Measurements from ENCODE around the gene C11orf24.
"Not testable (repeated sequence)": the region's sequence is repeated elsewhere in the genome, so short reads cannot be mapped to it uniquely, and the experiment has no call there.

The C11orf24 gene
- total RNA-seq = 6.0 to 26.1 (median 13.3) reads per million in 3 experiments

DNA sequence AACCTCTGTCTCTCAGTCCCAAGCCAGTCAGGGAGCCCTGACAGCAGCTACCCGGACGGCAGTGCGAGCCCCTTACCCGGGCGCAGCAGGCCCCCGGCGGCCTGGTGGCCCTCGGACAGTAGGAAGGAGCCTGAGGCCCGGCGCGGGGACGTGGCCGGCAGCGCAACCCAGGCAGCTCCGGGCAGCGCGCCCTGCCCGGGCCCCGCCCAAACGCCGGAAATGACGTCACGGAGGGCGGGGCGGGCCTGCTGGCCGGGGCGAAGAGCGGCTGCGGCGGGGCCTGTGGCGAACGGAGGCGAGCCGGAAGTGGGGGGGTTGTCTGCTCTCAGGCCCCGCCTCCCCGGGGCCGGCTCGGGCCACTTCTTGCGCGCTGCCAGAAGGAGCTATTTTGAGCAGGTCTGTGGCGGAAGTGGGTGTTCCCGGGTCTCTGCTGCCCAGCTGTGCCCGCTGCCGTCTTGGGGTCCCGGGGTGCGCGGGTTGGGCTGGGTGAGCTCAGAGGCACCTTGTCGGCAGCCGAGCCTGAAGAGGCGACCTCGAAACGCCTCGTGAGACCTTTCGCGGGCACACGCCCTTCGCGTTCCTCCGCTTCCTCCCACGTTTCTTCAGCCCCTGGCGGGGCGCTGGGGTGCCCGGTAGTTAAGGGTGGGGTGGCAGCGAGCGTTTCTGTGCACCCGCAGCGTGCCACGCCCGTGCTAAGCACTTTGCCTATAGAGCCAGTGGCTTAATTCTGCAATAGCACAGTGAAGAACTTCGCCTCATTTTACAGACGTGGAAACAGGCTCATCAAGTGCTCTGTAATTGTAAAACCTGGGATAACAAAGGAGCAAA is at the start of gene C11orf24:
TSS of gene C11orf24 (minus strand) at position 193 of the 828 bp plus-strand sequence. CDS start 8,206 bp downstream, outside the sequence.
- peak; percentile 92 for DNase-seq

DNA sequence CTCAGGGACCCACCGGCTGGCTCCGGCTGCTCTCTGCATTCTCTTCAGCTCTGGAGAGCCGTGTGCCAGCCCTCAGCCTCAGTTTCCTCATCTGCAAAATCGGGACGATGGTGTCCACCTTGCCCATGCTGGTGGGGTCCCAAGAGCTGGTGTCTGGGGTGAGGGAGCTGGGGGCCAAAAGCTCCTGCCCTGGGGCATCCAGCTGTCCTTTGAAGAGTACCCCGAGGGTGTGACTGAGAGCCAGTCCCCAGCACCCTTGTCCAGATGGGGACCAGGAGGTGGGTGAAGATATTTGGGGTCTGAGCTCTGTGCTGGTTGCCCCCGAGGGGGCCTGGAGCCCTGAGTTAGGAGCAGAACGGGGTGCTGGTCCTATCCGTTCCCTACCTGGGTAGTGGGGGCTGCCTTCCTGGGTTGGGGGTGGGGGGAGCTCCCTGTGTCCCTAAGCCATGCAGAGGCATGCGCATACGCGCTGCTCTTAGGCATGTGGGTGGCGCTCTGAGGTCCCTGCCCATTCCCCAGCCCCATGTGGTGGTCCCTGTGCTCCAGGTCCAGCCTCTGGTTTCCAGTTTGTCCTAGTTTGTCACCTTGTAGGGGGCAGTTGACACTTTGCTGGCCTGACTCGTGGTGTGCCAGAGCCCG is 45.5 kb upstream of the C11orf24 start:
- DNase-seq = no peak

DNA sequence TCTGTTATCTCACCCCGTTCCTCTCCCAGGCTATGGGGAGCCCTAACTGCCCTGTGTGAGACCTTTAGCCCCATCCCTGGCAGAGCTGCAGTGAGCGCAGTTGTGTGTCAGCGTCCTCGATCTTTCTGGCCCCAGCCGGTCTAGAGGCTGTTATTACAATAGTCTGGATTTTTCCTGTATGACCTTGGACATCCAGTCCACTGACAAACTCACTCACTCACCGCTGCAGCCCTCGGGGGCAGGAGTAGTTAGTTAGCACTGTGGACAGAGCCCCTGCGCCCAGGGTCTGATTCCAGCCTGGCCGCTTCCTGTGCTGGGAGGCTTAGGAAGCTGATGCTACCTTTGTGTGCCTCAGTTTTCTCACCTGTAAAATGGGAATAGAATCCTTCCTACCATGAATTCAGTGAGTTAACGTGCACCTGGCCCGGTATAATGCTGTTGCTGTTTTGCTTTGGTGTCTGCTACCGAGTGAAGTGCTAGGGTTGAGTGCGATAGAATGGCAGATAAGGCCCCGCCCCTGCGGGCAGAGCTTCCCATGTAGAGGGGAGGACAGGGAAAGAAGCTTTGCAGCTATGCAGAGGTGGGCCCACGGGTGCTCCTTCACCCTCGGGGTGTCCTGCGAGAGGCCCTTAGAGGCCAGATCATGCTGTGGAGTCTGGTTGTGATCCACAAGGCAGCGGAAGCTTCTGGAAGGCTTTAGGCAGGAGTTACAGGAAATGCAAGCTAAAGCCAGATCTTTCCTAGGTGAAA is 43.6 kb upstream of the C11orf24 start:
- no peak for DNase-seq

DNA sequence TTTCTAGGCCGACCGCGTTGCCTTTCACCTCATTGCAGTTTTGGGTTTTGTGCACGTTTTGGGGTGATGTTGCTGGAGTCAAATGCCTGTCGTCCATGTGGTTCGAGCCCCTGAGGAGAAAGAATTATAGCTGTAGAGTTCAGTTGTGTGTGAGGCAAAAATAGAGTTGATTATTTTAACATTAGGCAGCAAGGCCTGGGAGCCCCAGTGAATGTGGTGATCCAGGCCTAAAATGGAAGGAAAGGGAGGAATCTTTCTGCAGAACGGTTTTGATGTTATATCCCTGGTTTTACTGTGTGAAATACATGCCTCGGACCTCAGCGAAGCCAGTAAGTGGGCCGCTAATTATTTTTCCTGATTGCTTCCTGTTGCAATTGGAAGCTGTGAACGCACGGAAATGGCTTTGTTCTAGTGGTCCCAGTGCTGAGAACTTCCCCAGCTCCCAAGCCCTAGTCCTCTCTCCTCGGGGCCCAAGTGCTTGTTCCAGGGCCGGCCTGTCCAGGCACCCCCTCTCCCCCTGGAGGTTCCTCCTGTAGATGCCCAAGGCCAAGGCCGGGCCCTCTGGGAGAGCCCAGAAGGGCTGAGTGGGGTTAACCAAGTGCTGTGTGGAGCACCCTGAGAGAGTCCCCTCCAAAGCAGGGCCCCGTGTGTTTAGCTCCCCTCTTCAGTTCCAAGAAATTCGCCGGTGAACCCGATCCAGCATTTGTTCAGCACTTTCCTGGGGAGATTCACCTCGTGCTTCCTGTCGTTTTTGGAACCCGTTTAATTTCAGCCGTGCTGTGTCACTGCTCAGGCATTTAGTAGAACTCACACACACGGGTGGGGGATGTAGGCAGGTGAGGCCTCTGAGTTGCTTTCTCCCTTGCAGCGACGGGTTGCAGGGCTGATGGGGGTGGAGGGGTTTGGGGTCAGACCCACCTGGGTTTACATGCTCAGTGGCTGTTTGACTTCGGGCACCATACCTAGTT is 42.7 kb upstream of the C11orf24 start:
- DNase-seq = no peak

DNA sequence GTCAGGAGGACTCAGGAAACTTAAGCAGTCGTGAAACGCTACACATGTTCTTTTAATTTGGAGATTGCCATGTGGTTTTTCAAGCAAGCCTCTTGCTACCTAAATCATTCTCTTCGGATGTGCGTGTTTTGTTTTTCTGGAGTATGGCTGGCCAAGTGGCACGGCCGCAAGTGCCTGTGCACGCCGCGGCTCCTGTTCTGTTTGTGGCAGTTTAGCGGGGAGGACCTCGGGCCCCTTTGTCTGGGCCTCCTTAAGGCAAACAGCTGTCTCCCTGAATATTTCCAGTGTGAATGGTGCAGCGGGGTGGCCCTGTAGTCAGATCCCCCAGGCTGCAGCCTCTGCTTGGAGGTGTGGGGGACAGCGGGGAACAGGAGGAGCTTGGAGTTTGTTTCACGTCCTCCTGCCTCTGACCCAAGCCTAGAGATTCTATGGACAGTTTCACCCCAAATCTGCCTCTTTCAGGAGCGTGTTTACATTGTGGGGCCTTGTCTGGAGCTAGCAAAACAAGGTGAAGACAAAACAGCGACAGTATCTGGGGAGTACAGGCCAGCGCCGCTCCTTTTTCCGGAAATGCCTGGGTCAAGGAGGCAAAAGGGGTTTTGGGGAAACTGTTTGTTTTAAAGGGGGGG is 41.9 kb upstream of the C11orf24 start:
- DNase-seq = no peak

DNA sequence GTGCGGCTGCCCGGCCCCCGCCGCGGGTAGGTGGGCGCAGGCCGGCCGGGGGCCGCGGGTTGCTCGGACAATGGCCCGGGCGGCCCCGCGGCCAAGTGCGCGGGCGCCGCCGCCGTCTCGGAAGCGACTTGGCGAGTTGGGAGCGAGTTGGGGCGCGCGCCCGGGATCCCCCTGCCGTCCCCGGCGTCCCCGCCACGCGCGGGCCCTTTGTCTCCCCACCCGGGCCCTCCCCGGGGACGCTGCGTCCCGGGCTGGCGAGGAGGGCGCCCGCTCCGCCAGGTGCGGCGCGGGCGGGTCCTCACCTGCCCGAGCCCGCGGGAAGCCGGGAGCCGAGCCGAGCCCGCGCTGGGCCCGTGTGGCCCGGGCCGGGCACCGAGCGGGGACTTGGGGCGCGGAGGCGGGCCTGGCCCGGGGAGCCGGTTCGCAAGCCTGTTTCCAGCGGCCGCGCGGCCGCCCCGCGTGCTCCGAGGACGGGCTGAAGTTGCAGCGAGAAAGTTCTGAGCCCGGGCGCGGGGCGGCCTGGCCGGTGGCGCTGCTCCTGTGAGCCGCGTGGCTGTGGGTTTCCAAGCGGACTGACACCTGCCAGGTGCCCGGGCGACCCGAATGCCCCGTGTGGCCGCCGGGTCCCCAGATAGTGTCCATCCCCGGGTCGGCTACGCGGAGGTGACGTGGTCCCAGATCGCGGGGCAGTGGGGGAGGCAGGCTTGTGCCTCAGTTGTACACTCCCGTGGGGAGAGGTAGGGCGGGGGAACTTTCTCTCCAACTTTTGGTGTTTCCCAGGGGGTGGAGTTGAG is 41.2 kb upstream of the C11orf24 start:
- no peak for DNase-seq

DNA sequence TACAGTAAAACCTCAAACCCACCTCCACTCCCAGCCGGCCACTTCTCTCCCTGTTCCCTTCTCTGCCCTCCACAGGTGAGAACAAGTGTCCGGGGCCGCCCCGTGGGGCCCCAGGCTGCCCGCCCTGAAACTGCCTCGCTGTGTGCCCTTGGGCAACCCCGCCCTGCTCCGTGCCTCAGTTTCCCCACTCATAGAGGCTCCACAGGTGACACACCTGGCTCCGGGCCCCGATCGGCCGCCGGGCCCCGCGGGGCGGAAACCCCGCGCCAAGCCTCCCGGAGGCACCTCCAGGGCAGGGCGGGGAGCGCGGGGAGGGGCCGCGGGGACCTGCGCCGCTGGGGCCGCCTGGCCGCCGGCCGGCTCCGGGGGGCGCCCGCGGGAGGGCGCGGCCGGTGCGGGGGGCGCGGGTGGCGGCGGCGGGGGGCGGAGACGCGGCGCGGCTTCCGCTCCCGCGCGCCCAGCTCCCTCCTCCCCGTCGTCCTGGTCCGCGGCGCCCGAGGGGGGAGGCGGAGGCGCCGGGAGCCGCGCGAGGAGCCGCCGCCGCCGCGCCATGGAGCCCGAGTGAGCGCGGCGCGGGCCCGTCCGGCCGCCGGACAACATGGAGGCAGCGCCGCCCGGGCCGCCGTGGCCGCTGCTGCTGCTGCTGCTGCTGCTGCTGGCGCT is 40.5 kb upstream of the C11orf24 start, which contains the start of gene LRP5:
TSS of gene LRP5 (plus strand) at position 475 of the 663 bp plus-strand sequence. CDS start at position 599, 124 bp downstream.
- no peak for DNase-seq

DNA sequence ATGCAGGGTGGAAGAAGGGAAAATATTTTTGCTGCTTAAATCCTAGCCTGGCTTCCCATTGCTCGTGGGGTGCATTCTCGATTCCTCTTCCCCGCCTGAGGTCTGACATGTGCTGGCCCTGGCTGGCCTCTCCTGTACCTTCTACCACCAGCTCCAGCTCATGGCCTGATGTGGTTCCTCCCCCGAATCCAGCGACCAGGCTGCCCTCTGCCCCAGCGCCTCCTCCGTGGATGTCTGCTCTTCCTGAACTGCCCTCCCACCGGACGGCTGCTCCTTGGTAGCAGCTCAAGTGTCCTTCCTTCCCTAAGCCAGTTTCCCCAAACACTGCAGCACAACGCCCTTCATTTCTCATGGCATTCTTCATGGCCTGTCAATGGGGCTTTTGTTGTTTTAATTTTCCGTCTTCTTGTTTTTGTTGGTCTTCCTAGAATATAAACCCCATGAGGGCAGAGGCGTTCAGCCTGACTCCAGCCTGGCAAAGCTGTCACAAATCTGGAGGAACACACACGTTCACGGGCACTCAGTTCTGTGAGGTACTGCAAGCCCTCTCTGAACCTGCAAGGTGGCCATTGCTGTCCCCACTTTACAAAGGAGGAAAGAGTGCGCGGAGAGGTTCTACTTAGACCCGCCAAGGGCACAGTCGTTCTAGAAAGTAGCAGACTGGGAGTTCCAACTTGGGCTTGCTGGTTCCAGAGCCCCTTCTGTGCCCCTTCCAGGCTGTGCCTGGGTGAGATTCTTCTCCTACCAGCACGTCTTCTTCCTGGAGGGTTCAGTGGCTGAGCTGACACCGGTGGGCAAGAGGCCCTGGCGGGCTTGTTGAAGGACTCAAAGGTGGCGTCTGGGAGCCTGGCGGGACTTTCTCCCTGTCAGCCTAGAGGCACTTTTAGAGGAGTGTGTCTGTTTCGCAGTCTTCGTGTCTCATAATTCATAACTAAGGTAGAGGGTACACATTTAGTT is 39.7 kb upstream of the C11orf24 start:
- no peak for DNase-seq

DNA sequence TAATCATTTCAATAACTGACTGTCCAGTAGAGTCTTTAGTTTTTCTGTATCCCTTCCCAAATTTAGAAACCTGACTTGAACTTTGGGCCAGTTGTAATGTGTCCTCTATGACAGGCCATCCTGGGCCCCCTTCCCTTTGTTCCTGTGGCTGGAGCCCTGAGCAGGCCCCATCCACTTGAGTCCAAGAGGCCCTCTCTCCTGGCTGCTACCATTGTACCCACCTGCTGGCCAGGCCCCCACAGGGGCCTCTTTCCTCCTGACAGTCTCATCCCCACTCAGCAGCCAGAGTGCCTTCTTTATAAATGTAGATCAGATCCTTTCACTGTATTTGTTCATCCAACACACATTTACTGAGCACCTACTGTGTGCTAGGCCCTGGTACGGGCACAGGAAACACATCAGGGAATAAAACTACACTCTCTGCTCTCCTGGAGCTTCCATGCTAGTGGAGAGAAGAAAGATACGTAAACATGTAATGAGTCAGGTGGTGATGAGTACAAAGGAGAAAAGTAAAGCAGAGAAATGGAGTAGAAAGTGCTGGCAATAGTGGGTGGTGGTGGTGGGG is 37.9 kb upstream of the C11orf24 start:
- no peak for DNase-seq

DNA sequence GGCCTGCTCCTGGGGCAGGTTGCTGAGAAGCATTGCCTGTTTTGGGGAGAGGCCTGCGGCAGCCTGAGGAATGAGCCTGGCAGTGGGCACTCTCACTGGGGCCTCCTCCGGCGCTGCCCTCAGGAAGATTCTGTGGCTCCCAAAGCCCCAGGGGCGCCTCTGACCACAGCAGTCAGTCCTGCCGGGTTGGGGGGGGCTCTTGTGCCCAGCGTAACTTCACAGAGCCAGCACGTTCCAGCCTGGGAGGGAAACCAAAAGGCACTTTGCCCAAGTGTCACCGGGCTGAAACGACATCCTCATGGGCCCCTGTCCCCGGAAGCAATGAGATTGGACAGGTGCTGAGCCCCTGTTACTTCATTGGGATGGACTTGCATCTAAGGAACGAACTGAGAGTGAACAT is 36.3 kb upstream of the C11orf24 start:
- no peak for DNase-seq

DNA sequence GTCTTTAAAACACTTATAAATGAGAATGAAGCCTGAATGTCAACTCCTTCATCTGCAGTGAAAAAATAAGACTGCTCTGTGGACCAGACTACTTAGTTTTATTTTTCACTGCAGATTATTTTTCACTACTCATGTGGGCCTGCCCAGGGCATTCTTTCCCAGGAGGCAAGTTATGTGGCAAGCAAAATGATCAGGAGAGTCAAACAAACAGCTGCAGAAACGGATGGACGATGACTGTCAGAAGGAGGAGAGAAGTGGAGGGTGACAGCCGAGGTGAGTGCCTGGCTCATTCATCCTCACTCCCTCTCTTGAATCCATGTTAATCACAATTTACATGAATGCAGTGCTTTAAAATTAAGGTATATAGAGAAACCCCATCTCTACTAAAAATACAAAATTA is 34.9 kb upstream of the C11orf24 start:
- no peak for DNase-seq

DNA sequence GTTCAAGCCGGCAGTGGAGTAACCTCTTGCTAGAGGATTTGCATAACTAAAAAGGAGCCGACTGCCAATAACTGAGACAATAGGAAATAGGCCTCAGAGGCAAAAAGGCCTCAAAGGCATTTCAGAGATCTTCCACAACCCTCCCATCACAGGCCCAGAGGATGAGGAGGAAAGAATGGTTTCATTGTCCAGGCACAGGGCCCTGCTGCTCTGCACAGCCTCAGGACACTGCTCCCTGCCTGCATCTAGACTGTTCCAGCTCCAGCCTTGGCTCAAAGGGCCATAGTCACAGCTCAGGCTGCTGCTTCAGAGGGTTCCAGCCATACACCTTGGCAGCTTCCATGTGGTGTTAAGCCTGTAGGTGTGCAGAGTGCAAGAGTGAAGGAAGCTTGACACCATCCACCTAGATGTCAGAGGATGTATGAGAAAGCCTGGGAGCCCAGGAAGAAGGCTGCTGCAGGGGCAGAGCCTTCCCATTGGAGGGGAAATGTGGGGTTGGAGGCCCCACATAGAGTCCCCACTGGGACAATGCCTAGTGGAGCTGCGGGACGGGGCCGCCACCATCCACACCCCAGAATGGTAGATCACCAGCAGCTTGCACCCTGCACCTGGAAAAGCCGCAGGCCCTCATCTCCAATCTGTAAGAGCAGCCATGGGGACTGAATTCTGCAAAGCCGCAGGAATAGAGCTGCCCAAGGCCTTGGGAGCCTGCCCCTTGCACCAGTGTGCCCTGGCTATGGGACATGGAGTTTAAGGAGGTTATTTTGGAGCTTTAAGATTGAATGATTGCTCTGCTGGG is 32.4 kb upstream of the C11orf24 start:
- DNase-seq = no peak

DNA sequence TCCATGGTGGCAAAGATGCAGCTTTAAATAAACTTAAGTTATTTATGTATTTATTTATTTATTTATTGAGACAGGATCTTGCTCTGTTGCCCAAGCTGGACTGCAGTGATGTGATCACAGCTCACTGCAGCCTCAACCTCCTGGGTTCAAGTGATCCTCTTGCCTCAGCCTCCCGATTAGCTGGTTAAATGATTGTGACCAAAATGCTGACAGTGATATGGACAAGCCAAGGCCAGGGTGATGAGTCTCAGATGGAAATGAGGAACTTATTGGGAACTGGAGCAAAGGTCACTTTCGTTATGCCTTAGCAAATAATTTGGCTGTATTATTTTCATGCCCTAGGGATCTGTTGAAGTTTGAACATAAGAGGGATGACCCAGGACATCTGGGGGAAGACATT is 31.3 kb upstream of the C11orf24 start:
- DNase-seq = no peak

DNA sequence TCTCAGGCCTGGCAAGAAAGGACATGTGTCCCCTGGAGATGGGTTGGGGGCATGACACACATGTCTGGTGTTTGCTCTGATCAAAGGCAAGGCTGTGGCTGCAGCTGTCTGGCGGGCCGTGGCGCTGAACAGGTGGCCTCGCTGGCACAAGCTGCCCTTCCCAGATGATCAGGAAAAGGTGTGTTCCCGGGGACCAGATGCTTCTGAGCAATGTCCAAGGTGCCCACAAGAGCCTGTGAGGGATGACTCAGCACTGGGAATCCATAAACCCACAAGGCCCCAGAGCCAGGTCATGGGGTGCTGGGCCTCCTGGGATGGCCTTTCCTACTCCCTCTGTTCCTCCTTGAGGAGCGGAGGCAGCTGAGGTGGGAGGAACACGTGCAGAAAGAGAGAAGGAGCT is 30.9 kb upstream of the C11orf24 start:
- no peak for DNase-seq

DNA sequence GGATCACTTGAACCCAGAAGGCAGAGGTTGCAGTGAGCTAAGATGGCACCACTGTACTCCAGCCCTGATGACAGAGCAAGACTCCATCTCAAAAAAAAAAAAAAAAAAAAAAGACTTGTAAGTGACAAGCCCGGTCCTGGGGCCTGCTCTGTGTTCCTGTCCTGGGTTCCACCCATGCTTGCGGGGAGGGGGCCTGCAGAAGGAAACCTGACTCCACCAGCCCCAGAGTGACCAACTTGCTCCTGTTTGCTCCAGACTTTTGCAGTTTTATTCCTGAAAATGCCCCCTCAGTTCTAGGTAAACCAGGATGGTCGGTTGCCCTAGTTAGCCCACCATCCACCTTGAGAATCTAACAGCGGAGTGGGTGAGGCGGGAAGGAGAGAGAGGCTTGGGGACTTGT is 30.5 kb upstream of the C11orf24 start:
- no peak for DNase-seq

DNA sequence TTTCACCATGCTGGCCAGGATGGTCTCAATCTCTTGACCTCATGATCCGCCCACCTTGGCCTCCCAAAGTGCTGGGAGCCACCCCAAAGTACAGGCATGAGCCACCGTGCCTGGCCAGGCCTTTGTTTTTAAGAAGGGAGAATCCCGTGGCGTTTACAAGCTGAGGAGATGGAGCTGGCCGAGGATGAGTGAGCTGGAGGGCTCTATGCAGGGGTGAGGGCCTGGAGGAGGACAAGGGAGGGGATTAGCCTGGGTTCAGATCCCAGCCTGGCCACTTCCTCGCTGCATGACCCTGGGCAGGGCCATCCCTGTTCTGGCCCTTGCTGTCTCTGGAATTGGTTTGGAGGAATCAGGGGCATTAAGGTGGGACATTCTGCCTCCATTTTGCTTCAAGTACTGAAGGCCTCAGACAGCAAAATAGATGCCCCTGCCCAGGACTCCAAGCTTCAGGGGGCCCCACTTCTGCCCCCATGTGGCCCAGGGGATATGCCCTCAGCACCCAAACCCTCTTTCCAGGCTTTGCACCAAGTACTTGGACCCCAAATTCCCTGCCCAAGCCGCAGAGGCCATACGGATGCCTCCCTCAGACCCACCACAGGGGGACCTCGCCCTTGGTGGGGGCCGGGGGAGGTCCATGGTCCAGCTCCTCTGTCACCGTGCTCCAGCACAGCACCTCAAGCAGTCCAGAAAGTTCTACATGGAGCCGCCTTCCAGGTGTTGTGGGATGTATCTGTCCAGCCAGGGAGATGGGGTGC is 28.5 kb upstream of the C11orf24 start:
- DNase-seq = no peak

DNA sequence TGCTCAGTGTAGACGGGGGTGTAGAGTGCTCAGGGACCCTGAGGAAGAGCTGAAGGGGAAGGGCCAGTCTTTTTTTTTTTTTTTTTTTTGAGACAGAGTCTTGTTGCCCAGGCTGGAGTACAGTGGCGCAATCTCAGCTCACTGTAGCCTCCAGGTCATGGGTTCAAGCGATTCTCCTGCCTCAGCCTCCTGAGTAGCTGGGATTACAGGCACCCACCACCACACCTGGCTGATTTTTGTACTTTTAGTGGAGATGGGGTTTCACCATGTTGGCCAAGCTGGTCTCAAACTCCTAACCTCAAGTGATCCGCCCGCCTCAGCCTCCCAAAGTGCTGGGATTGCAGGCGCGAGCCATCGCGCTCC is 27.7 kb upstream of the C11orf24 start:
- DNase-seq = not testable (repeated sequence)

Data from central memory CD4-positive, alpha-beta T cell (primary cell).